ENCODE results near the gene NKAIN1.

DNA sequence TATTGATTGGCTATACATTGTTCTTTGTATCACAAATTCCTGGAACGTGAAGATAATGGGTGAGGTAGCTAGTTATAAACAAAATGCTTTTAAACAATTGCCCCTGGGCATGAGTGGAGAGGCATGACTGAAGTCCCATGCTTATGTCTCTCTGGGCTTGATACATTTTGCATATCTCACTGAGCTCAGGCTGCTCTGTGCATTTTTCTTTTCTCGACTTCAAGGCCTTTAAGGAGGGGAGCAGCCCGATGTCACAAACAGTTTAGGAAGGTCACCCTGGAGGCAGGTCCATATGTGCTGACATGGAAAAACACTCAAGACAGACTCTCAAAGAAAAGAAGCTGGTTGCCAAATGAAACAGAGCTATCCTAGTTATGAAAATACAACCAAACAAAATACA, 94.0 kb downstream of the NKAIN1 start:
- TF ChIP-seq, protein P1, sequence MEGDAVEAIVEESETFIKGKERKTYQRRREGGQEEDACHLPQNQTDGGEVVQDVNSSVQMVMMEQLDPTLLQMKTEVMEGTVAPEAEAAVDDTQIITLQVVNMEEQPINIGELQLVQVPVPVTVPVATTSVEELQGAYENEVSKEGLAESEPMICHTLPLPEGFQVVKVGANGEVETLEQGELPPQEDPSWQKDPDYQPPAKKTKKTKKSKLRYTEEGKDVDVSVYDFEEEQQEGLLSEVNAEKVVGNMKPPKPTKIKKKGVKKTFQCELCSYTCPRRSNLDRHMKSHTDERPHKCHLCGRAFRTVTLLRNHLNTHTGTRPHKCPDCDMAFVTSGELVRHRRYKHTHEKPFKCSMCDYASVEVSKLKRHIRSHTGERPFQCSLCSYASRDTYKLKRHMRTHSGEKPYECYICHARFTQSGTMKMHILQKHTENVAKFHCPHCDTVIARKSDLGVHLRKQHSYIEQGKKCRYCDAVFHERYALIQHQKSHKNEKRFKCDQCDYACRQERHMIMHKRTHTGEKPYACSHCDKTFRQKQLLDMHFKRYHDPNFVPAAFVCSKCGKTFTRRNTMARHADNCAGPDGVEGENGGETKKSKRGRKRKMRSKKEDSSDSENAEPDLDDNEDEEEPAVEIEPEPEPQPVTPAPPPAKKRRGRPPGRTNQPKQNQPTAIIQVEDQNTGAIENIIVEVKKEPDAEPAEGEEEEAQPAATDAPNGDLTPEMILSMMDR (conservative IDR thresholded peaks at IDR 0.05; ENCODE audit: low read depth in 2 of 2), result no peak
- no peak for TF ChIP-seq ZNF114 (CRISPR knock-in tag; IDR thresholded peaks at IDR 0.05)

Data from GM23338 (cell line).